ENCODE results near the gene FAM171A2.

The FAM171A2 gene

GRCh38 chr17:44351961-44352827 lies 11.5 kb downstream of the FAM171A2 start:
- no peak for TF ChIP-seq CTCF (IDR thresholded peaks at IDR 0.05; ENCODE audit: insufficient read depth, low read length, poor library complexity, severe bottlenecking)

GRCh38 chr17:44351464-44351863 lies 12.2 kb downstream of the FAM171A2 start:
- TF ChIP-seq CTCF (IDR thresholded peaks at IDR 0.05; ENCODE audit: insufficient read depth, low read length, poor library complexity, severe bottlenecking) = no peak
- Histone ChIP-seq H3K36me3 (ENCODE audit: control insufficient read depth, insufficient read depth, low read length) (peaks cover 33% of the 10 kb centered on the region), H3K27me3 (replicated peaks; ENCODE audit: control insufficient read depth, insufficient read depth, low read length) (no peaks in the 10 kb centered on the region), H3K4me3 (replicated peaks; ENCODE audit: low read depth, low read length) (no peak overlapping the region)
- DNase-seq (ENCODE audit: extremely low read depth, insufficient read length) = no peak

More at GRCh38 chr17:44351961-44352827, 11.5 kb downstream of the FAM171A2 start:
- peaks cover 33% of the 10 kb centered on the region for H3K36me3 ChIP-seq (ENCODE audit: control insufficient read depth, insufficient read depth, low read length)
- H3K27me3 ChIP-seq (replicated peaks; ENCODE audit: control insufficient read depth, insufficient read depth, low read length) = no peaks in the 10 kb centered on the region
- H3K4me3 ChIP-seq (replicated peaks; ENCODE audit: low read depth, low read length) = no peak overlapping the region
- DNase-seq (ENCODE audit: extremely low read depth, insufficient read length) = no peak

GRCh38 chr17:44350733-44351226 lies 12.9 kb downstream of the FAM171A2 start:
- TF ChIP-seq CTCF (IDR thresholded peaks at IDR 0.05; ENCODE audit: insufficient read depth, low read length, poor library complexity, severe bottlenecking) = peak; percentile 96
- Histone ChIP-seq H3K27me3 (replicated peaks; ENCODE audit: control insufficient read depth, insufficient read depth, low read length) (no peaks in the 10 kb centered on the region), H3K4me3 (replicated peaks; ENCODE audit: low read depth, low read length) (no peak overlapping the region), H3K36me3 (ENCODE audit: control insufficient read depth, insufficient read depth, low read length) (peaks cover 33% of the 10 kb centered on the region)
- peak; percentile 64 for DNase-seq (ENCODE audit: extremely low read depth, insufficient read length)

GRCh38 chr17:44349553-44350070 lies 14.0 kb downstream of the FAM171A2 start:
- peaks cover 33% of the 10 kb centered on the region for H3K36me3 ChIP-seq (ENCODE audit: control insufficient read depth, insufficient read depth, low read length)
- no peaks in the 10 kb centered on the region for H3K27me3 ChIP-seq (replicated peaks; ENCODE audit: control insufficient read depth, insufficient read depth, low read length)
- H3K4me3 ChIP-seq (replicated peaks; ENCODE audit: low read depth, low read length) = no peak overlapping the region
- TF ChIP-seq CTCF (IDR thresholded peaks at IDR 0.05; ENCODE audit: insufficient read depth, low read length, poor library complexity, severe bottlenecking) = no peak
- DNase-seq (ENCODE audit: extremely low read depth, insufficient read length) = no peak

- H3K4me3 ChIP-seq (replicated peaks; ENCODE audit: low read depth, low read length) = no peak overlapping the region
- no peaks in the 10 kb centered on the region for H3K27me3 ChIP-seq (replicated peaks; ENCODE audit: control insufficient read depth, insufficient read depth, low read length)
- TF ChIP-seq CTCF (IDR thresholded peaks at IDR 0.05; ENCODE audit: insufficient read depth, low read length, poor library complexity, severe bottlenecking) = no peak
- peaks cover 33% of the 10 kb centered on the region for H3K36me3 ChIP-seq (ENCODE audit: control insufficient read depth, insufficient read depth, low read length)
- no peak for DNase-seq (ENCODE audit: extremely low read depth, insufficient read length)
These were observed 14.7 kb downstream of the FAM171A2 start for GRCh38 chr17:44348988-44349364.
